ENCODE data around the gene IFI27L1. TPM values are rescaled to one million over a fixed set of nuclear protein-coding genes. Genes with fewer than 3 reads are reported as not detected.
A peak's percentile ranks its signal among the peaks of the same experiment; 100 is the strongest.
"Not testable (repeated sequence)": the region's sequence is repeated elsewhere in the genome, so short reads cannot be mapped to it uniquely, and the experiment has no call there.

IFI27L1 gene
- total RNA-seq, 2 donors from 2014 or later, result 4.2 to 5.0 TPM

DNA sequence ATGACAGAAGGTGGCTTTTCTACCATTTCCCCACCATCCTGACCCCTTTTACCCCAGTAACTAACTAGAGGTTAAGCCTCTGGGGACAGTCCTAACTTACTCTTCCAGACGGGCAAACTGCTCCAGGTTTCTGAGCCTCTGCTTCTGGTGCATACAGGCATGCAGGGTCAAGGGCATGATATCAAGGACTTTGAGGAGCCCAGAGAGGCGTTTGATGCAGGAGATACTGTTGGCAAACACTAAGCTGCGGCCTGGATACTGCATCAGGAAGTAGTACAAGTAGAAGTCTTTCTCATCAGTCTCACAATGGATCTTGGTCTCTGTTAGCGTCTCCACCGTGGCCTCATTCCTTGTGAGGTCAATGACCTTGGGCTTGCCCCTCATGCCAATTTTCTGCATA lies 21.1 kb upstream of the IFI27L1 start:
- H3K9me3 ChIP-seq, result no peaks in the 10 kb centered on the region
- H3K4me3 ChIP-seq, result no peak overlapping the region
- peaks cover 67% of the 10 kb centered on the region for H3K36me3 ChIP-seq
- no peak for TF ChIP-seq CTCF (IDR thresholded peaks at IDR 0.05)
- H3K27me3 ChIP-seq (replicated peaks; ENCODE audit: insufficient read depth), result no peaks in the 10 kb centered on the region
- DNase-seq (ENCODE audit: low spot score), result no peak
- H3K27ac ChIP-seq, result no peak overlapping the region
- ATAC-seq (ENCODE audit: insufficient number of reproducible peaks, low FRiP score, low read depth), result no peak
- peaks cover 7 to 21% of the 10 kb centered on the region in 2 donors for H3K4me1 ChIP-seq (ENCODE audit: control insufficient read depth in 1 of 2, low read depth in 2 of 2)

- Histone ChIP-seq H3K36me3 (peaks cover 43% of the 10 kb centered on the region), H3K9me3 (no peaks in the 10 kb centered on the region), H3K4me1 (ENCODE audit: control insufficient read depth in 1 of 2, low read depth in 2 of 2) (peaks cover 23 to 46% of the 10 kb centered on the region in 2 donors), H3K4me3 (no peak overlapping the region), H3K27me3 (replicated peaks; ENCODE audit: insufficient read depth) (no peaks in the 10 kb centered on the region), H3K27ac (peak overlapping the region in 1 of 2 donors; percentile 16)
- ATAC-seq (ENCODE audit: insufficient number of reproducible peaks, low FRiP score, low read depth), result peak; percentile 46
- DNase-seq (ENCODE audit: low spot score), result no peak
- TF ChIP-seq CTCF (IDR thresholded peaks at IDR 0.05), result no peak
Observed at GRCh38 chr14:94062344-94062940, 18.7 kb upstream of the IFI27L1 start.

DNA sequence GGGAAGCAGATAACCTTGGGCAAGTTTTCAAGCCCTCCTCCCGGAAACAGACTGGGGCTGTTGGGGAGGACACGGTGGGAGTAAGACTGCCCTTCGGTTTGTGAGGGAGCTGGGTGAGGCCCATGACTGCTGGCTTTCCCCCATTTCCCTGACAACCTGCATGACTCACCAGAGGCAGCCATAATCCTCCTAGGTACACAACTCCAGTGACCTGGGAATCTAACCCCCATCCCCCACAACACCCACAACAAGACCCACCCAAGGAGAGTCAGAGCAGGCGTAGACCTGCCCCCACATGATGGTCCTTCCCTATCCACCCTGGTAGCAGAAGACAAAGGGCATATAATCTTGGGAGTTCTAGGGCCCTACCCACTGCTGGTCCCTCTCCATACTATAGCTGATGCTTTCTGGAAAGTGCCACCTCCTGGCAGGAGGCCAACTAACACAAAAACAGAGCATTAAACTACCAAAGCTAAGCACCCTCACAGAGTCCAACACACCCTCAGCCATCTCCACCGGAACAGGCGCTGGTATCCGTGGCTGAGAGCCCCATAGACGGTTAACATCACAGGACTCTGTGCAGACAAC lies 14.9 kb upstream of the IFI27L1 start:
- DNase-seq (ENCODE audit: low spot score), result no peak
- no peaks in the 10 kb centered on the region for H3K27me3 ChIP-seq (replicated peaks; ENCODE audit: insufficient read depth)
- H3K4me3 ChIP-seq, result peak overlapping the region; percentile 33
- no peak for TF ChIP-seq CTCF (IDR thresholded peaks at IDR 0.05)
- peaks cover 23 to 47% of the 10 kb centered on the region in 2 donors for H3K4me1 ChIP-seq (ENCODE audit: control insufficient read depth in 1 of 2, low read depth in 2 of 2)
- no peaks in the 10 kb centered on the region for H3K9me3 ChIP-seq
- no peak for ATAC-seq (ENCODE audit: insufficient number of reproducible peaks, low FRiP score, low read depth)
- peaks cover 9% of the 10 kb centered on the region for H3K36me3 ChIP-seq
- no peak overlapping the region for H3K27ac ChIP-seq

DNA sequence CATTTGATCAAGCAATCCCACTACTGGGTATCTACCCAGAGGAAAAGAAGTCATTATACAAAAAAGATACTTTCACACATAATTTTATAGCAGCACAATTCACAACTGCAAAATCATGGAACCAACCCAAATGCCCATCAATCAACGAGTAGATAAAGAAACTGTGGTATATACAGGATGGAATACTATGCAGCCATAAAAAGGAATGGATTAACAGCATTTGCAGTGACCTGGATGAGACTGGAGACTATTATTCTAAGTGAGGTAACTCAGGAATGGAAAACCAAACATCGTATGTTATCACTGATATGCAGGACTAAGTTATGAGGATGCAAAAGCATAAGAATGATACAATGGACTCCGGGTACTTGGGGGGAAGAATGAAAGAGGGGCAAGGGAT lies 9.0 kb upstream of the IFI27L1 start:
- H3K4me3 ChIP-seq; H3K27ac ChIP-seq; H3K9me3 ChIP-seq; DNase-seq (ENCODE audit: low spot score); ATAC-seq (ENCODE audit: insufficient number of reproducible peaks, low FRiP score, low read depth); H3K27me3 ChIP-seq (replicated peaks; ENCODE audit: insufficient read depth); H3K36me3 ChIP-seq: not testable (repeated sequence)
- peaks cover 13 to 17% of the 10 kb centered on the region in 2 donors for H3K4me1 ChIP-seq (ENCODE audit: control insufficient read depth in 1 of 2, low read depth in 2 of 2)

DNA sequence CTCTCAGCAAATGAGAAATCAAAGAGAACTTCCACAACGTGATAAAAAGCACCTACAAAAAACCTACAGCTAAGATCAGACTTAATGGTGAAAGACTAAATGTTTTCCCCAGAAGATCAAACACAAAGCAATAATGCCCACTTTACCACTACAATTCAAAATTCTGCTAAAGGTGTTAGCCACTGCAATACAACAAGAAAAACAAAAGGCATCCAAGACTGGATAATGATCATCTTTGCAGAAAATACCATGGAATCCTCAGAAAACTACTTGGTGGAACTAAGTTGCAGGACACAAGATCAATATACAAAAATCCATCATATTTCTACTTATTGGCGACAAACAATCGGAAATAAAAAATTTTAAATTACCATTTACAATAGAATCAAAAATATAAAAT lies 6.6 kb upstream of the IFI27L1 start:
- DNase-seq (ENCODE audit: low spot score), result no peak
- Histone ChIP-seq H3K36me3 (peaks cover 3% of the 10 kb centered on the region), H3K27me3 (replicated peaks; ENCODE audit: insufficient read depth) (no peaks in the 10 kb centered on the region), H3K27ac (no peak overlapping the region), H3K9me3 (peaks cover 10% of the 10 kb centered on the region), H3K4me3 (no peak overlapping the region), H3K4me1 (ENCODE audit: control insufficient read depth in 1 of 2, low read depth in 2 of 2) (peaks cover 35 to 36% of the 10 kb centered on the region in 2 donors)
- TF ChIP-seq CTCF (IDR thresholded peaks at IDR 0.05), result no peak
- no peak for ATAC-seq (ENCODE audit: insufficient number of reproducible peaks, low FRiP score, low read depth)

All from thoracic aorta (tissue), 2 donors.